Mesenchymal stem cell (in vitro differentiated cells and primary cell): ENCODE measurements around the gene RFX2.
A peak's percentile ranks its signal among the peaks of the same experiment; 100 is the strongest.

Source experiments
- DNase-seq: peaks from one replicate; pipeline ENCODE4 v3.0.0-alpha.2; 2013
- H2AFZ ChIP-seq: one replicate; pipeline ENCODE4 v1.6.1; 2013; ENCODE audit warnings: low read depth, mild to moderate bottlenecking, control low read depth, inconsistent platforms, low read length, moderate library complexity
- H2AK5ac ChIP-seq: 2 replicates; pipeline ENCODE4 v1.6.1; 2013; ENCODE audit warnings: low read length, moderate library complexity, mild to moderate bottlenecking, inconsistent platforms; ENCODE audit not compliant: severe bottlenecking
- H2BK120ac ChIP-seq: one replicate; pipeline ENCODE4 v1.6.1; 2013; ENCODE audit warnings: low read depth, mild to moderate bottlenecking, inconsistent platforms, low read length, moderate library complexity
- H2BK12ac ChIP-seq, 2 experiments: one replicate each; pipeline ENCODE4 v1.6.1; 2013; ENCODE audit warnings: inconsistent platforms in 2 of 2, low read length in 2 of 2, mild to moderate bottlenecking in 2 of 2, moderate library complexity in 2 of 2, control low read depth in 1 of 2
- H2BK15ac ChIP-seq: one replicate; pipeline ENCODE4 v1.6.1; 2013; ENCODE audit warnings: mild to moderate bottlenecking, low read depth, inconsistent platforms; ENCODE audit not compliant: poor library complexity, severe bottlenecking
- H2BK5ac ChIP-seq: 2 replicates; pipeline ENCODE4 v1.6.1; 2013; ENCODE audit warnings: low read depth, mild to moderate bottlenecking, low read length, control low read depth, inconsistent platforms; ENCODE audit not compliant: poor library complexity, severe bottlenecking
- H3K14ac ChIP-seq, 2 experiments: one replicate each; pipeline ENCODE4 v1.6.1; 2013; ENCODE audit warnings: inconsistent platforms in 2 of 2, low read length in 2 of 2, control low read depth in 1 of 2, mild to moderate bottlenecking in 1 of 2, moderate library complexity in 1 of 2
- H3K18ac ChIP-seq, 2 experiments: one replicate each; pipeline ENCODE4 v1.6.1; 2013; ENCODE audit warnings: inconsistent platforms in 2 of 2, low read length in 2 of 2, control low read depth in 1 of 2, low read depth in 1 of 2, mild to moderate bottlenecking in 1 of 2
- H3K23ac ChIP-seq, 2 experiments: one replicate each; pipeline ENCODE4 v1.6.1; 2013; ENCODE audit warnings: inconsistent platforms in 2 of 2, low read length in 2 of 2, mild to moderate bottlenecking in 2 of 2, moderate library complexity in 2 of 2, control low read depth in 1 of 2
- H3K27ac ChIP-seq: 2 replicates; pipeline ENCODE4 v1.5.1; 2013; ENCODE audit warnings: mild to moderate bottlenecking, moderate library complexity, low read length, control low read depth, inconsistent platforms; ENCODE audit not compliant: poor library complexity, severe bottlenecking
- H3K27me3 ChIP-seq, 2 experiments: 2 replicates each; pipeline versions ENCODE4 v1.6.1 to v1.7.0; 2013; ENCODE audit warnings: low read length in 2 of 2, mild to moderate bottlenecking in 2 of 2, moderate library complexity in 2 of 2, control low read depth in 1 of 2, inconsistent platforms in 1 of 2; ENCODE audit not compliant: control insufficient read depth in 1 of 2, insufficient read depth in 1 of 2
- H3K36me3 ChIP-seq, 2 experiments: 2 replicates each; pipeline versions ENCODE4 v1.6.1 to v1.7.0; 2013; ENCODE audit warnings: low read length in 2 of 2, control low read depth in 1 of 2, inconsistent platforms in 1 of 2, low read depth in 1 of 2, mild to moderate bottlenecking in 1 of 2; ENCODE audit not compliant: insufficient read depth in 2 of 2, control insufficient read depth in 1 of 2
- H3K4ac ChIP-seq, 2 experiments: one replicate each; pipeline ENCODE4 v1.6.1; 2013; ENCODE audit warnings: inconsistent platforms in 2 of 2, low read length in 2 of 2, mild to moderate bottlenecking in 2 of 2, moderate library complexity in 2 of 2, control low read depth in 1 of 2, low read depth in 1 of 2
- H3K4me1 ChIP-seq: 2 replicates; pipeline ENCODE4 v1.6.1; 2013; ENCODE audit warnings: low read depth, low read length, control low read depth; ENCODE audit not compliant: control insufficient read depth, insufficient read depth
- H3K4me2 ChIP-seq: 2 replicates; pipeline ENCODE4 v1.6.1; 2013; ENCODE audit warnings: low read length, mild to moderate bottlenecking, inconsistent platforms; ENCODE audit not compliant: poor library complexity, severe bottlenecking
- H3K4me3 ChIP-seq, 2 experiments: 2 replicates each; pipeline versions ENCODE4 v1.5.1 to v1.7.0; 2013; ENCODE audit warnings: low read length in 2 of 2, mild to moderate bottlenecking in 2 of 2, control low read depth in 1 of 2, low read depth in 1 of 2; ENCODE audit not compliant: insufficient read depth in 1 of 2
- H3K79me1 ChIP-seq: replicated peaks from 2 replicates; pipeline ENCODE4 v1.6.1; 2013; ENCODE audit warnings: mild to moderate bottlenecking, control low read depth, low read length, inconsistent platforms; ENCODE audit not compliant: poor library complexity, severe bottlenecking
- H3K9ac ChIP-seq: 2 replicates; pipeline ENCODE4 v1.7.0; 2013; ENCODE audit warnings: mild to moderate bottlenecking, low read length, moderate library complexity
- H3K9me3 ChIP-seq: 2 replicates; pipeline ENCODE4 v1.7.0; 2013; ENCODE audit warnings: mild to moderate bottlenecking, low read length; ENCODE audit not compliant: control insufficient read depth
- H4K8ac ChIP-seq: one replicate; pipeline ENCODE4 v1.6.1; 2013; ENCODE audit warnings: inconsistent platforms, mild to moderate bottlenecking, low read length, moderate library complexity
- H4K91ac ChIP-seq: one replicate; pipeline ENCODE4 v1.6.1; 2013; ENCODE audit warnings: mild to moderate bottlenecking, low read length, inconsistent platforms
- WGBS: methylation state at CpG from one replicate; pipeline ENCODE4 v1.1.7; 2013; ENCODE audit warnings: mixed read lengths; 5-methylcytosine and 5-hydroxymethylcytosine counted together

Gene RFX2

GRCh38 chr19:6047256-6047655 lies 63.0 kb downstream of the RFX2 start:
- Histone ChIP-seq H3K4me2 (no peak overlapping the region), H2AFZ (peak overlapping the region; percentile 37), H3K27me3 (no peaks in the 10 kb centered on the region), H3K18ac (no peak overlapping the region), H2BK12ac (no peak overlapping the region), H2BK120ac (no peak overlapping the region), H3K14ac (no peak overlapping the region), H3K4ac (no peak overlapping the region), H3K36me3 (peaks cover 0 to 32% of the 10 kb centered on the region in 2 experiments), H3K4me1 (peaks cover 2% of the 10 kb centered on the region), H3K9me3 (no peaks in the 10 kb centered on the region), H4K91ac (no peak overlapping the region), H3K23ac (peak overlapping the region in 1 of 2 experiments; percentile 40), H3K4me3 (no peak overlapping the region), H2BK5ac (no peak overlapping the region), H3K79me1 (no peaks in the 10 kb centered on the region), H2AK5ac (no peak overlapping the region), H3K27ac (no peak overlapping the region), H3K9ac (no peak overlapping the region), H2BK15ac (no peak overlapping the region), H4K8ac (no peak overlapping the region)
- DNase-seq, result no peak
- WGBS, result 89% methylated on average over 18 of the region's 18 CpGs

GRCh38 chr19:6045108-6045507 lies 65.2 kb downstream of the RFX2 start:
- Histone ChIP-seq H2AK5ac (no peak overlapping the region), H2BK12ac (no peak overlapping the region), H3K4me3 (no peak overlapping the region), H3K4me2 (no peak overlapping the region), H3K18ac (no peak overlapping the region), H3K4ac (no peak overlapping the region), H4K8ac (no peak overlapping the region), H2BK120ac (no peak overlapping the region), H3K14ac (peak overlapping the region in 1 of 2 experiments; percentile 7), H3K9me3 (no peaks in the 10 kb centered on the region), H2BK5ac (no peak overlapping the region), H3K4me1 (peaks cover 2% of the 10 kb centered on the region), H3K23ac (no peak overlapping the region), H4K91ac (no peak overlapping the region), H3K27me3 (no peaks in the 10 kb centered on the region), H3K36me3 (peaks cover 0 to 48% of the 10 kb centered on the region in 2 experiments), H3K27ac (no peak overlapping the region), H2BK15ac (no peak overlapping the region), H2AFZ (no peak overlapping the region), H3K79me1 (no peaks in the 10 kb centered on the region), H3K9ac (no peak overlapping the region)
- DNase-seq, result no peak
- 92% methylated on average over 7 of the region's 7 CpGs for WGBS

DNA sequence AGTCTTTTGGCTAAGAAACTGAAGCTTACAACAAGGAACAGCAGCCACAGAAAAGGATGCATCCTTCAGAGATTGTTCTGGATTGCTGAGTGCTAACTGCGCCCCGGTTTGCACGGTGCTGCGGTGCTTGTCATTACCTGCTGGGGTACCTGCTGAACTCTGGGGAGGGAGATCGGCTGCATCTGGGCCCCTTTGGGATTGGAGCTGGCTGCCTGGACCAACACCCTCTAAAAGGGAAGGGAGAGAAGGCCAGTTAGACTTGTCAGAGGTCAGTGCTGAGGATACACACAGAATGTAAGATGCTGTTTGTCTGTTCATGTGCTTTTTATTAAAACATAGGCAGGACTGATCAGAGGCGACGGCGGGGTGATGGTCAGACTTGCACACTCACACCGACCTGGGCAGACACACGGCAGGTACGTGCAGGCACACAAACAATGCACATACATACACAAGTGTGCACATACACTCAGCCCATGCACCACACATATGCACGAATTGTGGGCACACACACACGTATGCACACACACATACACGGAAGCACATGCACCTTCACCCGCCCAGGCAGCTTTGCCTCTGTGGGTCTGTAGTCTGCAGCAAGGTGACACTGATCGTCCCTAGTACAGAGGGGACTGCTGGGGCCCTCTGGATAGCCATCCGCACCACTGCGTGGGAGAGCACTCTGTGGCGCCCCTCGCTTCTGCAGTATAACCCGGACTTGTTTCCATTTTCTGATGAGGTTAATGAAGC lies 66.1 kb downstream of the RFX2 start:
- no peak overlapping the region for H3K23ac ChIP-seq
- no peak overlapping the region for H3K4ac ChIP-seq
- H3K18ac ChIP-seq, result no peak overlapping the region
- no peak overlapping the region for H3K27ac ChIP-seq
- peaks cover 2% of the 10 kb centered on the region for H3K4me1 ChIP-seq
- no peak overlapping the region for H3K4me2 ChIP-seq
- no peak overlapping the region for H2BK5ac ChIP-seq
- 91% methylated on average over 21 of the region's 21 CpGs for WGBS
- no peaks in the 10 kb centered on the region for H3K27me3 ChIP-seq
- H2AK5ac ChIP-seq, result no peak overlapping the region
- H3K9me3 ChIP-seq, result no peaks in the 10 kb centered on the region
- no peak overlapping the region for H3K9ac ChIP-seq
- H2BK15ac ChIP-seq, result no peak overlapping the region
- no peak for DNase-seq
- no peak overlapping the region for H4K91ac ChIP-seq
- H2BK120ac ChIP-seq, result no peak overlapping the region
- no peaks in the 10 kb centered on the region for H3K79me1 ChIP-seq
- H3K4me3 ChIP-seq, result no peak overlapping the region
- H2BK12ac ChIP-seq, result no peak overlapping the region
- no peak overlapping the region for H3K14ac ChIP-seq
- no peak overlapping the region for H4K8ac ChIP-seq
- H3K36me3 ChIP-seq, result peaks cover 4 to 56% of the 10 kb centered on the region in 2 experiments
- H2AFZ ChIP-seq, result no peak overlapping the region

GRCh38 chr19:6042776-6043726 lies 67.2 kb downstream of the RFX2 start:
- no peak overlapping the region for H3K23ac ChIP-seq
- H3K79me1 ChIP-seq, result no peaks in the 10 kb centered on the region
- no peak overlapping the region for H3K4me2 ChIP-seq
- no peak overlapping the region for H3K4ac ChIP-seq
- H2BK15ac ChIP-seq, result no peak overlapping the region
- H3K4me3 ChIP-seq, result no peak overlapping the region
- H2BK12ac ChIP-seq, result no peak overlapping the region
- WGBS, result 89% methylated on average over 12 of the region's 12 CpGs
- no peak for DNase-seq
- H3K27me3 ChIP-seq, result no peaks in the 10 kb centered on the region
- no peaks in the 10 kb centered on the region for H3K9me3 ChIP-seq
- no peak overlapping the region for H4K91ac ChIP-seq
- no peak overlapping the region for H2BK120ac ChIP-seq
- no peak overlapping the region for H2BK5ac ChIP-seq
- no peak overlapping the region for H3K14ac ChIP-seq
- no peak overlapping the region for H2AFZ ChIP-seq
- peaks cover 4 to 64% of the 10 kb centered on the region in 2 experiments for H3K36me3 ChIP-seq
- no peak overlapping the region for H3K9ac ChIP-seq
- no peak overlapping the region for H3K18ac ChIP-seq
- H3K4me1 ChIP-seq, result no peaks in the 10 kb centered on the region
- no peak overlapping the region for H2AK5ac ChIP-seq
- peak overlapping the region; percentile 13 for H4K8ac ChIP-seq
- no peak overlapping the region for H3K27ac ChIP-seq
